Sigmoid colon (tissue), 4 donors: ENCODE measurements around the gene COL9A3.

Source experiments
- CTCF ChIP-seq, 4 experiments: fragments of 450-650 bp in 3 of 4; fragments of 200-600 bp in 1 of 4; IDR thresholded peaks; one replicate each; pipeline ENCODE4 v1.5.1; 2016 to 2019; ENCODE audit warnings: antibody characterized with exemption in 4 of 4, mild to moderate bottlenecking in 3 of 4, moderate library complexity in 2 of 4
- EP300 ChIP-seq, 4 donors: sonication (generic); formaldehyde crosslinking; IDR thresholded peaks; one replicate each; pipeline ENCODE4 v1.6.1; 2017; ENCODE audit warnings: antibody characterized with exemption in 4 of 4
- POLR2A ChIP-seq, 2 donors: fragments of 450-650 bp; IDR thresholded peaks; one replicate each; pipeline ENCODE4 v1.6.1; 2016; ENCODE audit warnings: antibody characterized with exemption in 2 of 2, mild to moderate bottlenecking in 2 of 2, moderate library complexity in 2 of 2
- POLR2AphosphoS5 ChIP-seq, 4 donors: sonication (generic); formaldehyde crosslinking; IDR thresholded peaks; one replicate each; pipeline ENCODE4 v1.6.1; 2017; ENCODE audit warnings: antibody characterized with exemption in 4 of 4

GRCh38 chr20:62780696-62781095 lies 36.2 kb upstream of the COL9A3 start:
- no peak for TF ChIP-seq CTCF (IDR thresholded peaks at IDR 0.05)
- TF ChIP-seq EP300 (IDR thresholded peaks at IDR 0.05), result no peak
- TF ChIP-seq POLR2A (IDR thresholded peaks at IDR 0.05), result no peak
- TF ChIP-seq POLR2AphosphoS5 (IDR thresholded peaks at IDR 0.05), result no peak
